ENCODE data around the gene TMEM255B.
"Not testable (repeated sequence)": the region's sequence is repeated elsewhere in the genome, so short reads cannot be mapped to it uniquely, and the experiment has no call there.

TMEM255B gene

DNA sequence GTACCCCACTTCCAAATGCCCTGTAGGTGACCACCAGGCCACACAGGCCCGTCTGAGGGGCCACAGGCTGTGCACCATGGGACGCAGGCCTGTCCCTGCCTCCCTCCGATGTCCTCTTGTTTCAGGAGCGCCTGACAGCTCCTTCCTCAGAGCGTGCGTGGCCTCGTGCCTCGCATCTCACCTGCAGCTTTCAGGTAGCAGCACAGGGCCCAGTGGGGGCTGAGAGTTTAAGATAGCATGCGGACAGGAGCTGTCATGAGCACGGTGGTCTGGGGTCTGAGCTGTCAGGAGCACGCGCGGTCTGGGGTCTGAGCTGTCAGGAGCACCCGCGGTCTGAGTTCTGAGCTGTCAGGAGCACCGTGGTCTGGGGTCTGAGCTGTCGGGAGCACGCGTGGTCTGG, 64.7 kb downstream of the TMEM255B start:
- no peak for ATAC-seq (ENCODE audit: low read depth)

DNA sequence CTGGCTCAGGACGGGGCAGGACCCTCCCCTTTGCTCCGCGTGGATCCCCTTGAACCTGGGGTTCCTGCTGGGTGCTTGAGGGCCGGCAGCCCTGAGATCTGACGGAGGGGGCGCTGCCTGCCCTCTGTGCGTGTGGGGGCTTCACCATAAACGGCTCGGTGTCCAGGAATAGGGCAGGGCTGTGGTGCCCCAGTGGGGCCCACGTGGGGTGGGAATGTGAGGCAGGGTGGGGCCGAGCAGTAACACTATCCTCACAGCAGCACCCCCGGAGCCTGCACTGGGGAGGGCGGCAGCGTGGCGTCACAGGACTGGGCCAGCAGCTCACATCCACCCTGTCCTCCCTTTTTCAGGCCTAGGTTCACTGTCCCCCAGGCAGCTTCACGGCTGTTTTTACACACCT, 66.8 kb downstream of the TMEM255B start:
- no peak overlapping the region for H3K4me3 ChIP-seq (ENCODE audit: severe bottlenecking)
- H3K36me3 ChIP-seq (ENCODE audit: low read depth) = peaks cover 46% of the 10 kb centered on the region
- H3K27ac ChIP-seq (ENCODE audit: poor library complexity, severe bottlenecking) = no peak overlapping the region
- H3K4me1 ChIP-seq (ENCODE audit: insufficient read depth, poor library complexity, severe bottlenecking) = peaks cover 9% of the 10 kb centered on the region
- no peaks in the 10 kb centered on the region for H3K27me3 ChIP-seq (ENCODE audit: insufficient read depth, poor library complexity, severe bottlenecking)
- ATAC-seq (ENCODE audit: low read depth) (no peak), DNase-seq (ENCODE audit: low spot score) (no peak)
- no peaks in the 10 kb centered on the region for H3K9me3 ChIP-seq (ENCODE audit: severe bottlenecking)
- TF ChIP-seq, protein P1, sequence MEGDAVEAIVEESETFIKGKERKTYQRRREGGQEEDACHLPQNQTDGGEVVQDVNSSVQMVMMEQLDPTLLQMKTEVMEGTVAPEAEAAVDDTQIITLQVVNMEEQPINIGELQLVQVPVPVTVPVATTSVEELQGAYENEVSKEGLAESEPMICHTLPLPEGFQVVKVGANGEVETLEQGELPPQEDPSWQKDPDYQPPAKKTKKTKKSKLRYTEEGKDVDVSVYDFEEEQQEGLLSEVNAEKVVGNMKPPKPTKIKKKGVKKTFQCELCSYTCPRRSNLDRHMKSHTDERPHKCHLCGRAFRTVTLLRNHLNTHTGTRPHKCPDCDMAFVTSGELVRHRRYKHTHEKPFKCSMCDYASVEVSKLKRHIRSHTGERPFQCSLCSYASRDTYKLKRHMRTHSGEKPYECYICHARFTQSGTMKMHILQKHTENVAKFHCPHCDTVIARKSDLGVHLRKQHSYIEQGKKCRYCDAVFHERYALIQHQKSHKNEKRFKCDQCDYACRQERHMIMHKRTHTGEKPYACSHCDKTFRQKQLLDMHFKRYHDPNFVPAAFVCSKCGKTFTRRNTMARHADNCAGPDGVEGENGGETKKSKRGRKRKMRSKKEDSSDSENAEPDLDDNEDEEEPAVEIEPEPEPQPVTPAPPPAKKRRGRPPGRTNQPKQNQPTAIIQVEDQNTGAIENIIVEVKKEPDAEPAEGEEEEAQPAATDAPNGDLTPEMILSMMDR (IDR thresholded peaks at IDR 0.05; ENCODE audit: poor library complexity, severe bottlenecking) = no peak

More for the DNA sequence above, 64.7 kb downstream of the TMEM255B start:
- H3K27ac ChIP-seq (ENCODE audit: poor library complexity, severe bottlenecking) = no peak overlapping the region
- TF ChIP-seq, protein P1 (IDR thresholded peaks at IDR 0.05; ENCODE audit: poor library complexity, severe bottlenecking) = no peak
- H3K4me1 ChIP-seq (ENCODE audit: insufficient read depth, poor library complexity, severe bottlenecking) = peaks cover 14% of the 10 kb centered on the region
- H3K36me3 ChIP-seq (ENCODE audit: low read depth) = peaks cover 46% of the 10 kb centered on the region
- no peaks in the 10 kb centered on the region for H3K9me3 ChIP-seq (ENCODE audit: severe bottlenecking)
- no peak overlapping the region for H3K4me3 ChIP-seq (ENCODE audit: severe bottlenecking)
- H3K27me3 ChIP-seq (ENCODE audit: insufficient read depth, poor library complexity, severe bottlenecking) = no peaks in the 10 kb centered on the region
- no peak for DNase-seq (ENCODE audit: low spot score)

DNA sequence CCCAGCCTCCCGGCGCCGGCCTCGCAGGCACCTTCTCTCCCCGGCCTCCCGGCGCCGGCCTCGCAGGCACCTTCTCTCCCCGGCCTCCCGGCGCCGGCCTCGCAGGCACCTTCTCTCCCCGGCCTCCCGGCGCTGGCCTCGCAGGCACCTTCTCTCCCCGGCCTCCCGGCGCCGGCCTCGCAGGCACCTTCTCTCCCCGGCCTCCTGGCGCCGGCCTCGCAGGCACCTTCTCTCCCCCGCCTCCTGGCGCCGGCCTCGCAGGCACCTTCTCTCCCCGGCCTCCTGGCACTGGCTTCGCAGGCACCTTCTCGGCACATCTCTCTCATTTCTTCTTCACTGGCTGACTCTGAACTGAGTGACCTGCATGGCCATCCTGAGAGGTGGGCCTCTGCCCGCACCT, 67.4 kb downstream of the TMEM255B start:
- H3K27ac ChIP-seq (ENCODE audit: poor library complexity, severe bottlenecking) = not testable (repeated sequence)
- H3K36me3 ChIP-seq (ENCODE audit: low read depth) = peaks cover 48% of the 10 kb centered on the region

DNA sequence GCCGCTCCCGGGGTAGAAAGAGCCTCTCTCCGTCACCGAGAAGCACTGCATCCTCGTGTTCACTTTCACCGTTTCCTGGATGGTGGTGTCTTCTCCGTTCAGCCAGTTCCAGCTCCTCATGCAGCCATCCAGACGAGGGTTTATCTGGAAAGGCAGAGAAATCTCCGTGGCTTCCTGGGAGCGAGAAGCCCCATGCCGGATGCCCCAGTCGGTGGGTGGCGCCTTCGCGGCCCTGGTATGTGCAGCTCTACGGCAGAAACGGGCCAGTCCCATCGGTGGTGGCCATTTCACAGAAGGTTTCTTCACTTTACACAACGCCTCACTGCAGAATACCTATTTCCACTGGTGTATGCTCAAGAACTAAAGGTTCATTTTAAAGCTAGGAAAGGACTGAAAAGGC, 68.0 kb downstream of the TMEM255B start:
- no peaks in the 10 kb centered on the region for H3K9me3 ChIP-seq (ENCODE audit: severe bottlenecking)
- H3K4me1 ChIP-seq (ENCODE audit: insufficient read depth, poor library complexity, severe bottlenecking) = peaks cover 1% of the 10 kb centered on the region
- peaks cover 44% of the 10 kb centered on the region for H3K36me3 ChIP-seq (ENCODE audit: low read depth)
- no peak for ATAC-seq (ENCODE audit: low read depth)
- TF ChIP-seq, protein P1 (IDR thresholded peaks at IDR 0.05; ENCODE audit: poor library complexity, severe bottlenecking) = no peak
- H3K27me3 ChIP-seq (ENCODE audit: insufficient read depth, poor library complexity, severe bottlenecking) = no peaks in the 10 kb centered on the region
- no peak for DNase-seq (ENCODE audit: low spot score)
- H3K27ac ChIP-seq (ENCODE audit: poor library complexity, severe bottlenecking) = no peak overlapping the region
- no peak overlapping the region for H3K4me3 ChIP-seq (ENCODE audit: severe bottlenecking)

More for the DNA sequence above, 67.4 kb downstream of the TMEM255B start:
- H3K9me3 ChIP-seq (ENCODE audit: severe bottlenecking); ATAC-seq (ENCODE audit: low read depth); H3K4me3 ChIP-seq (ENCODE audit: severe bottlenecking); H3K4me1 ChIP-seq (ENCODE audit: insufficient read depth, poor library complexity, severe bottlenecking); DNase-seq (ENCODE audit: low spot score); H3K27me3 ChIP-seq (ENCODE audit: insufficient read depth, poor library complexity, severe bottlenecking): not testable (repeated sequence)

DNA sequence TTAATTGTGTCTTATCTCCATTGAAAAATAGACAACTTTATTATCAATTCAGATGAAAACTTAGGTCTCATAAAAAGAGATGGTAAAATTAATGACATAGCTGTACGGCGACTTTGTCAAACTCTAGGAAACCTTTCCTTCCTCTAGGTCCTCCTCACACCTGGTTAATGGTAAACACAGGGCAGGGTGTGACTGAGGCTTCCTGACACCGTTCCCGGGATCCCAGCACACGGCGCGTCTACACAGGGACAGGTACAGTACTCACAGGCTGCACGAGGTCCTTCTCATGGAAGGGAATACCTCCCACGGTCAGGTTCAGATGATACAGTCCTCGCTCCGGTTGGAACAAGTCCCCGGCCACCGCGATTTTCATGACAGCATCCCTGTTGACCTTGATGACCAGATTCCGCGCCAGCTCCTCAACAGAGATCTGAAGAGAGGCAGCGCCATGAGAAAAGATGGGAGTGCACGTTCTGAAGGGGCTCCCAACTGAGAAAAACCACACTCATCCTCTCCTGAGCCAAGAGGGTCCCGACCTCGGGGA, 69.3 kb downstream of the TMEM255B start:
- Histone ChIP-seq H3K36me3 (ENCODE audit: low read depth) (peaks cover 44% of the 10 kb centered on the region), H3K27ac (ENCODE audit: poor library complexity, severe bottlenecking) (no peak overlapping the region), H3K9me3 (ENCODE audit: severe bottlenecking) (no peaks in the 10 kb centered on the region), H3K4me1 (ENCODE audit: insufficient read depth, poor library complexity, severe bottlenecking) (peaks cover 6% of the 10 kb centered on the region), H3K27me3 (ENCODE audit: insufficient read depth, poor library complexity, severe bottlenecking) (no peaks in the 10 kb centered on the region), H3K4me3 (ENCODE audit: severe bottlenecking) (no peak overlapping the region)
- TF ChIP-seq, protein P1 (IDR thresholded peaks at IDR 0.05; ENCODE audit: poor library complexity, severe bottlenecking) = no peak
- ATAC-seq (ENCODE audit: low read depth) (no peak), DNase-seq (ENCODE audit: low spot score) (no peak)

DNA sequence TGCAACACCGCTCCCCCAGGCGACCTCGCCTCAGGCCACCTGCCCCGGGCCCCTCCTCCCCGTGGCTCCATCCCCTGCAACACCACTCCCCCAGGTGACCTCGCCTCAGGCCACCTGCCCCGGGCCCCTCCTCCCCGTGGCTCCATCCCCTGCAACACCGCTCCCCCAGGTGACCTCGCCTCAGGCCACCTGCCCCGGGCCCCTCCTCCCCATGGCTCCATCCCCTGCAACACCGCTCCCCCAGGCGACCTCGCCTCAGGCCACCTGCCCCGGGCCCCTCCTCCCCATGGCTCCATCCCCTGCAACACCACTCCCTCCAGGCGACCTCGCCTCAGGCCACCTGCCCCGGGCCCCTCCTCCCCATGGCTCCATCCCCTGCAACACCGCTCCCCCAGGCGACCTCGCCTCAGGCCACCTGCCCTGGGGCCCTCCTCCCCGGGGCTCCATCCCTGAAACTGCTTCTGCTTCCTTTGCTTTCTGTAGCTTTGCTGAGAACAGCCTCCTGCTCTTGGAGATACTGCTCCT, 71.5 kb downstream of the TMEM255B start:
- ATAC-seq (ENCODE audit: low read depth); H3K27me3 ChIP-seq (ENCODE audit: insufficient read depth, poor library complexity, severe bottlenecking); H3K4me1 ChIP-seq (ENCODE audit: insufficient read depth, poor library complexity, severe bottlenecking); H3K4me3 ChIP-seq (ENCODE audit: severe bottlenecking); H3K9me3 ChIP-seq (ENCODE audit: severe bottlenecking); H3K27ac ChIP-seq (ENCODE audit: poor library complexity, severe bottlenecking); DNase-seq (ENCODE audit: low spot score): not testable (repeated sequence)
- peaks cover 54% of the 10 kb centered on the region for H3K36me3 ChIP-seq (ENCODE audit: low read depth)
